Duodenal mucosa (tissue), 2 donors: ENCODE measurements around the gene TUNAR.
"Not testable (repeated sequence)": the region's sequence is repeated elsewhere in the genome, so short reads cannot be mapped to it uniquely, and the experiment has no call there.

Experiments
- H3K27ac ChIP-seq: one replicate; pipeline ENCODE4 v1.7.0; 2013; ENCODE audit warnings: low read depth, low read length
- H3K27me3 ChIP-seq, 2 donors: one replicate each; pipeline ENCODE4 v1.7.0; 2013; ENCODE audit warnings: low read length in 2 of 2, control low read depth in 1 of 2; ENCODE audit not compliant: insufficient read depth in 2 of 2, control insufficient read depth in 1 of 2
- H3K36me3 ChIP-seq, 2 donors: one replicate each; pipeline ENCODE4 v1.7.0; 2013; ENCODE audit warnings: low read length in 2 of 2, control low read depth in 1 of 2; ENCODE audit not compliant: insufficient read depth in 2 of 2, control insufficient read depth in 1 of 2
- H3K4me1 ChIP-seq, 2 donors: one replicate each; pipeline ENCODE4 v1.7.0; 2013; ENCODE audit warnings: low read length in 2 of 2, control low read depth in 1 of 2; ENCODE audit not compliant: insufficient read depth in 2 of 2, control insufficient read depth in 1 of 2
- H3K4me3 ChIP-seq, 2 donors: one replicate each; pipeline ENCODE4 v1.7.0; 2013; ENCODE audit warnings: low read length in 2 of 2, low read depth in 1 of 2
- H3K9ac ChIP-seq, 2 donors: one replicate each; pipeline ENCODE4 v1.7.0; 2013; ENCODE audit warnings: low read length in 2 of 2, low read depth in 1 of 2
- H3K9me3 ChIP-seq, 2 donors: one replicate each; pipeline ENCODE4 v1.7.0; 2013; ENCODE audit warnings: low read length in 2 of 2, control low read depth in 1 of 2; ENCODE audit not compliant: control insufficient read depth in 1 of 2

TUNAR gene

DNA sequence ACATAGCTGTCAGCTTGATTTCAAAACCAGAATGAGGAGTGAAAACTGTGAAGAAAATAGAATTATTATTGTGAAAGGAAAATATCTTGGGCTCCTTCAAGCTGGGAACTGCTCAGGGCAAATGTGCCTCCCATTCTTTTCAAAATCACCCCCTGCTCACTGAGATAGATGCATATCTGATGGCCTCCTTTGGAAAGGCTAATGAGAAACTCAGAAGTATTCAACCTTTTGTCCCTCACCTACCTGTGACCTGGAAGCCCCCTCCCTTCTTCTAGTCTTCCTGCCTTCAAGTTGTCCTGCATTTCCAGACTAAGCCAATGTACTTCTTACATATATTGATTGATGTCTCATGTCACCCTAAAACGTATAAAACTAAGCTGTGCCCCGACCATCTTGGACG is 81.5 kb downstream of the TUNAR start:
- Histone ChIP-seq H3K9me3 (no peaks in the 10 kb centered on the region), H3K4me3 (no peak overlapping the region), H3K36me3 (no peaks in the 10 kb centered on the region), H3K27ac (no peak overlapping the region), H3K9ac (no peak overlapping the region), H3K27me3 (no peaks in the 10 kb centered on the region), H3K4me1 (no peaks in the 10 kb centered on the region)

- H3K27me3 ChIP-seq, result no peaks in the 10 kb centered on the region
- H3K36me3 ChIP-seq, result no peaks in the 10 kb centered on the region
- H3K9me3 ChIP-seq, result no peaks in the 10 kb centered on the region
- H3K9ac ChIP-seq, result no peak overlapping the region
- no peaks in the 10 kb centered on the region for H3K4me1 ChIP-seq
- no peak overlapping the region for H3K4me3 ChIP-seq
- H3K27ac ChIP-seq, result no peak overlapping the region
These were observed 82.7 kb downstream of the TUNAR start for GRCh38 chr14:95959317-95959716.

GRCh38 chr14:95961481-95961880 is 84.8 kb downstream of the TUNAR start:
- H3K4me3 ChIP-seq, result no peak overlapping the region
- H3K4me1 ChIP-seq, result no peaks in the 10 kb centered on the region
- H3K36me3 ChIP-seq, result no peaks in the 10 kb centered on the region
- no peaks in the 10 kb centered on the region for H3K27me3 ChIP-seq
- no peak overlapping the region for H3K27ac ChIP-seq
- H3K9me3 ChIP-seq, result no peaks in the 10 kb centered on the region
- H3K9ac ChIP-seq, result no peak overlapping the region

DNA sequence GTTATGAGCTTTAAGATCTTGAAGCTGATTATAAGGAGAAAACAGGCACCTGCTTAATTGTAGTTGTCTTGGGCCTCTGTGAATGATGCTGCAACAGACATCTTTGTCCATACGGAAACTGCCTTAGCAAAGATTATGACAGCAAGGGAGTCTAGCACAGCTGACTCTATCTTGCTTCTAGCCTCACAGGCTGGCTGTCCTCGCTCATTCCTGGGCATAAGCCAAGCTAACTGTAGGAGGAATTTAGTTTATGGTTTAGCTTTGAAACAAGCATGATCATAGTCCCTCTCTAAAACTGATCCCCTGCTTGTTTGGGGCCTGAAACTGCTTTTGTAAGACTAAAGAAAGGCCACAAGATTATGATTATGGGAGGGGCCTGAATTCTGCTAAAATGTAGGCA is 88.3 kb downstream of the TUNAR start:
- Histone ChIP-seq H3K36me3 (no peaks in the 10 kb centered on the region), H3K9ac (no peak overlapping the region), H3K27me3 (no peaks in the 10 kb centered on the region), H3K27ac (no peak overlapping the region), H3K4me3 (no peak overlapping the region), H3K4me1 (no peaks in the 10 kb centered on the region), H3K9me3 (no peaks in the 10 kb centered on the region)

GRCh38 chr14:95968048-95968447 is 91.4 kb downstream of the TUNAR start:
- not testable (repeated sequence) for H3K4me3 ChIP-seq, H3K9me3 ChIP-seq, H3K27me3 ChIP-seq, H3K27ac ChIP-seq, H3K9ac ChIP-seq, H3K4me1 ChIP-seq, H3K36me3 ChIP-seq
